Stimulated activated CD4-positive, alpha-beta T cell treated with anti-CD3 and anti-CD28 coated beads, Interleukin-2, amount 100 ng/mL, for 48 hours (primary cell): ENCODE data around the gene SLC35G2.
"Not testable (repeated sequence)": the region's sequence is repeated elsewhere in the genome, so short reads cannot be mapped to it uniquely, and the experiment has no call there.

Experiments
- DNase-seq, 2 donors: peaks; one replicate each; pipeline ENCODE4 v3.0.0-alpha.2; 2020

The SLC35G2 gene

GRCh38 chr3:136818769-136819391, at the start of gene SLC35G2:
Gene SLC35G2 (plus strand): TSS chr3:136819126. CDS start chr3:136854461, 35,335 bp downstream.
- peak in 1 of 2 donors; percentile 23 for DNase-seq

GRCh38 chr3:136772709-136773108, 46.2 kb upstream of the SLC35G2 start:
- no peak for DNase-seq

GRCh38 chr3:136778865-136779264, 40.1 kb upstream of the SLC35G2 start:
- DNase-seq: no peak

GRCh38 chr3:136780741-136781140, 38.2 kb upstream of the SLC35G2 start:
- DNase-seq: no peak

- DNase-seq: no peak
Measured at GRCh38 chr3:136783708-136784191, 35.2 kb upstream of the SLC35G2 start.

- peak in 1 of 2 donors; percentile 3 for DNase-seq
Measured at GRCh38 chr3:136787349-136787748, 31.6 kb upstream of the SLC35G2 start.

GRCh38 chr3:136788154-136788553, 30.8 kb upstream of the SLC35G2 start:
- DNase-seq: no peak

GRCh38 chr3:136789976-136790375, 28.9 kb upstream of the SLC35G2 start:
- DNase-seq: no peak

GRCh38 chr3:136790786-136791185, 28.1 kb upstream of the SLC35G2 start:
- no peak for DNase-seq

- DNase-seq: no peak
Measured at GRCh38 chr3:136792556-136793330, 26.2 kb upstream of the SLC35G2 start.

GRCh38 chr3:136801146-136801545, 17.8 kb upstream of the SLC35G2 start:
- not testable (repeated sequence) for DNase-seq

GRCh38 chr3:136802481-136802996, 16.4 kb upstream of the SLC35G2 start:
- no peak for DNase-seq

- no peak for DNase-seq
Measured at GRCh38 chr3:136804141-136804540, 14.8 kb upstream of the SLC35G2 start.

- DNase-seq: no peak
Measured at GRCh38 chr3:136804813-136805212, 14.1 kb upstream of the SLC35G2 start.

GRCh38 chr3:136805795-136806194, 13.1 kb upstream of the SLC35G2 start:
- no peak for DNase-seq

GRCh38 chr3:136811701-136812100, 7.2 kb upstream of the SLC35G2 start:
- no peak for DNase-seq

GRCh38 chr3:136817448-136817847, 1.5 kb upstream of the SLC35G2 start:
- DNase-seq: no peak

GRCh38 chr3:136818191-136818768, 646 bp upstream of the SLC35G2 start:
- peak; percentile 21 to 23 for DNase-seq

- DNase-seq: peak; percentile 22 to 23
Measured at GRCh38 chr3:136819392-136819730, 435 bp downstream of the SLC35G2 start.

GRCh38 chr3:136819731-136820679, 1.1 kb downstream of the SLC35G2 start:
- DNase-seq: peak in 1 of 2 donors; percentile 4

GRCh38 chr3:136831461-136831860, 12.5 kb downstream of the SLC35G2 start:
- no peak for DNase-seq

GRCh38 chr3:136835089-136835812, 16.3 kb downstream of the SLC35G2 start:
- DNase-seq: no peak
